ENCODE measurements around the gene KRTAP5-4. TPM values are rescaled to one million over a fixed set of nuclear protein-coding genes. Genes with fewer than 3 reads are reported as not detected.
"Not testable (repeated sequence)": the region's sequence is repeated elsewhere in the genome, so short reads cannot be mapped to it uniquely, and the experiment has no call there.

The KRTAP5-4 gene
- total RNA-seq, 1 experiment from 2014 or later: not detected

DNA sequence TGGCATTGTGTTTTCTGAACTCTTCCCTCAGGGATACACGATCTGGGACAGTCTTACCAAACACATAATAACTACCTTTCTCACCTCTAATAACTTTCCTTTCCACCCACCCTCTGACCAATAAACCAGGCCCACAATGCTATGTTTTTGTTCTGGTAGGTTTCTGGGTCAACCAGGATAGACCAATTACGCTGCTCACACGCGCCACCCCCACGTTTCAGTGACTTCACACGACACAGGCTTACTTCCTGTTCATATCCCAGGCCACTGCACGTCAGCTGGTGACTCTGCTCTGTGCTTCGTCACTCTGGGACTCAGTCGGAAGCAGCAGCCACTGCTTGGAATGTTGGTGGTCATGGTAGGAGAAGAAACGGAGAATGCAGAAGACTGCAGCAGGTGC, 2.5 kb downstream of the KRTAP5-4 start:
- intact Hi-C loops (cut with micrococcal nuclease; ENCODE audit: unreplicated experiment): no loop called here
- TF ChIP-seq, protein P1, sequence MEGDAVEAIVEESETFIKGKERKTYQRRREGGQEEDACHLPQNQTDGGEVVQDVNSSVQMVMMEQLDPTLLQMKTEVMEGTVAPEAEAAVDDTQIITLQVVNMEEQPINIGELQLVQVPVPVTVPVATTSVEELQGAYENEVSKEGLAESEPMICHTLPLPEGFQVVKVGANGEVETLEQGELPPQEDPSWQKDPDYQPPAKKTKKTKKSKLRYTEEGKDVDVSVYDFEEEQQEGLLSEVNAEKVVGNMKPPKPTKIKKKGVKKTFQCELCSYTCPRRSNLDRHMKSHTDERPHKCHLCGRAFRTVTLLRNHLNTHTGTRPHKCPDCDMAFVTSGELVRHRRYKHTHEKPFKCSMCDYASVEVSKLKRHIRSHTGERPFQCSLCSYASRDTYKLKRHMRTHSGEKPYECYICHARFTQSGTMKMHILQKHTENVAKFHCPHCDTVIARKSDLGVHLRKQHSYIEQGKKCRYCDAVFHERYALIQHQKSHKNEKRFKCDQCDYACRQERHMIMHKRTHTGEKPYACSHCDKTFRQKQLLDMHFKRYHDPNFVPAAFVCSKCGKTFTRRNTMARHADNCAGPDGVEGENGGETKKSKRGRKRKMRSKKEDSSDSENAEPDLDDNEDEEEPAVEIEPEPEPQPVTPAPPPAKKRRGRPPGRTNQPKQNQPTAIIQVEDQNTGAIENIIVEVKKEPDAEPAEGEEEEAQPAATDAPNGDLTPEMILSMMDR (IDR thresholded peaks at IDR 0.05; ENCODE audit: unreplicated experiment): no peak
- H3K4me1 Mint-ChIP-seq (ENCODE audit: low read depth, unreplicated experiment): no peaks in the 10 kb centered on the region
- no peaks in the 10 kb centered on the region for H3K9me3 Mint-ChIP-seq (ENCODE audit: low read depth, unreplicated experiment)
- H3K27ac Mint-ChIP-seq (ENCODE audit: unreplicated experiment): no peak overlapping the region
- H3K36me3 Mint-ChIP-seq (ENCODE audit: insufficient read depth, unreplicated experiment): no peaks in the 10 kb centered on the region
- peaks cover 88% of the 10 kb centered on the region for H3K27me3 Mint-ChIP-seq (ENCODE audit: unreplicated experiment)
- no TSS peak for BruUV-seq (replicated peaks)
- CTCF ChIA-PET: no interaction called here
- no peak overlapping the region for H3K4me3 Mint-ChIP-seq (ENCODE audit: low read depth, unreplicated experiment)
- DNase-seq: no peak

- intact Hi-C loops (cut with micrococcal nuclease; ENCODE audit: unreplicated experiment): no loop called here
- no TSS peak for BruUV-seq (replicated peaks)
- H3K27me3 Mint-ChIP-seq (ENCODE audit: unreplicated experiment): peaks cover 89% of the 10 kb centered on the region
- no peak overlapping the region for H3K27ac Mint-ChIP-seq (ENCODE audit: unreplicated experiment)
- no peaks in the 10 kb centered on the region for H3K9me3 Mint-ChIP-seq (ENCODE audit: low read depth, unreplicated experiment)
- H3K4me1 Mint-ChIP-seq (ENCODE audit: low read depth, unreplicated experiment): no peaks in the 10 kb centered on the region
- TF ChIP-seq, protein P1 (IDR thresholded peaks at IDR 0.05; ENCODE audit: unreplicated experiment): no peak
- H3K36me3 Mint-ChIP-seq (ENCODE audit: insufficient read depth, unreplicated experiment): no peaks in the 10 kb centered on the region
- CTCF ChIA-PET: no interaction called here
- no peak for DNase-seq
- H3K4me3 Mint-ChIP-seq (ENCODE audit: low read depth, unreplicated experiment): no peak overlapping the region
These were observed 3.7 kb downstream of the KRTAP5-4 start for GRCh38 chr11:1618231-1618630.

DNA sequence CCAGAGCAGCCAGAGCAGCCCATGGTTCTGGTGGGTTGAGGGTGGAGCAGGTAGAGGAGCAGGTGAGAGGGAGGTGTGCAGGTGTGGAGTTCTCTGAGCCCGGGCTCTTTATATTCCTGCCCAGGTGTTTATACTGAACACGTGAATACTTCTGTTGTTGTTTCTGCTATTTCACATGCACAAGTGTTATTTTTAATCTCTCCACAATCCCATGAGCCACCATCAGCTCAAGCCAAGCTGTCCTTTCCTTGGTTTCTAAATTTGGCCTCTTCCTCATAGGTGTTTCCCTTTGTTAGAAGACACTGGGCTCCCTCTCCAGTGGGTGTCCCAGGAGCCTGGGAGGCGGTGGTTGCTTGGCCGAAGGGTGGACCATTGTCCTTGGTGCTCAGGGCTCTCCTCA, 13.6 kb downstream of the KRTAP5-4 start, which contains the start of gene KRTAP5-3:
KRTAP5-3 (minus strand) TSS at position 101 of the 400 bp plus-strand sequence; CDS start at position 23, 78 bp downstream.
- Mint-ChIP-seq H3K27ac (ENCODE audit: unreplicated experiment) (no peak within 1 kb of the TSS), H3K27me3 (ENCODE audit: unreplicated experiment) (peaks cover 88% of the 10 kb centered on the region), H3K9me3 (ENCODE audit: low read depth, unreplicated experiment) (no peaks in the 10 kb centered on the region), H3K4me3 (ENCODE audit: low read depth, unreplicated experiment) (no peak within 1 kb of the TSS), H3K36me3 (ENCODE audit: insufficient read depth, unreplicated experiment) (no peaks in the 10 kb centered on the region), H3K4me1 (ENCODE audit: low read depth, unreplicated experiment) (no peaks in the 10 kb centered on the region)
- no peak for DNase-seq
- TF ChIP-seq, protein P1 (IDR thresholded peaks at IDR 0.05; ENCODE audit: unreplicated experiment): no peak
- intact Hi-C loops (cut with micrococcal nuclease; ENCODE audit: unreplicated experiment): no loop called here
- BruUV-seq (replicated peaks): no TSS peak
- CTCF ChIA-PET: no interaction called here

- H3K4me3 Mint-ChIP-seq (ENCODE audit: low read depth, unreplicated experiment); H3K36me3 Mint-ChIP-seq (ENCODE audit: insufficient read depth, unreplicated experiment); H3K27ac Mint-ChIP-seq (ENCODE audit: unreplicated experiment); CTCF ChIA-PET; H3K4me1 Mint-ChIP-seq (ENCODE audit: low read depth, unreplicated experiment); H3K9me3 Mint-ChIP-seq (ENCODE audit: low read depth, unreplicated experiment); intact Hi-C loops (cut with micrococcal nuclease; ENCODE audit: unreplicated experiment); DNase-seq; BruUV-seq (replicated peaks): not testable (repeated sequence)
- peaks cover 88% of the 10 kb centered on the region for H3K27me3 Mint-ChIP-seq (ENCODE audit: unreplicated experiment)
These were observed 14.0 kb downstream of the KRTAP5-4 start for GRCh38 chr11:1607901-1608300.

GRCh38 chr11:1607156-1607845, 14.6 kb downstream of the KRTAP5-4 start:
- H3K4me1 Mint-ChIP-seq (ENCODE audit: low read depth, unreplicated experiment); DNase-seq; CTCF ChIA-PET; H3K36me3 Mint-ChIP-seq (ENCODE audit: insufficient read depth, unreplicated experiment); H3K27ac Mint-ChIP-seq (ENCODE audit: unreplicated experiment); BruUV-seq (replicated peaks); H3K4me3 Mint-ChIP-seq (ENCODE audit: low read depth, unreplicated experiment); intact Hi-C loops (cut with micrococcal nuclease; ENCODE audit: unreplicated experiment); H3K9me3 Mint-ChIP-seq (ENCODE audit: low read depth, unreplicated experiment): not testable (repeated sequence)
- H3K27me3 Mint-ChIP-seq (ENCODE audit: unreplicated experiment): peaks cover 88% of the 10 kb centered on the region

- H3K27ac Mint-ChIP-seq (ENCODE audit: unreplicated experiment); H3K4me1 Mint-ChIP-seq (ENCODE audit: low read depth, unreplicated experiment); H3K9me3 Mint-ChIP-seq (ENCODE audit: low read depth, unreplicated experiment); H3K36me3 Mint-ChIP-seq (ENCODE audit: insufficient read depth, unreplicated experiment); intact Hi-C loops (cut with micrococcal nuclease; ENCODE audit: unreplicated experiment); BruUV-seq (replicated peaks); DNase-seq; H3K4me3 Mint-ChIP-seq (ENCODE audit: low read depth, unreplicated experiment): not testable (repeated sequence)
- CTCF ChIA-PET: interaction anchor here (1.0 to 1.1 kb wide), 2 partner anchors 11 to 26 kb away, joined by 3 read pairs; no protein-coding TSS in a partner anchor
- H3K27me3 Mint-ChIP-seq (ENCODE audit: unreplicated experiment): peaks cover 88% of the 10 kb centered on the region
These were observed 16.0 kb downstream of the KRTAP5-4 start for GRCh38 chr11:1605923-1606322.
